PC-9 (cell line): ENCODE data around the gene SLC25A10. TPM values are rescaled to one million over a fixed set of nuclear protein-coding genes. Genes with fewer than 3 reads are reported as not detected.
"Not testable (repeated sequence)": the region's sequence is repeated elsewhere in the genome, so short reads cannot be mapped to it uniquely, and the experiment has no call there.

Experiments
- BruUV-seq: library from RNA; stranded (reverse); fragments of 400-500 nt; replicated peaks from 2 replicates; lab custom pipeline; 2021; lab: Mats Ljungman, UMichigan
- CTCF ChIA-PET: fragments of 300-600 bp; sonication (Branson Sonifier 250); formaldehyde crosslinking; loops from one replicate; lab custom pipeline; 2022; ENCODE audit warnings: antibody characterized with exemption; lab: Charles Lee
- POLR2A ChIA-PET: fragments of 300-600 bp; sonication (Branson Sonifier 250); formaldehyde crosslinking; loops from one replicate; lab custom pipeline; 2022; ENCODE audit warnings: antibody characterized with exemption; ENCODE audit not compliant: unreplicated experiment; lab: Charles Lee
- DNase-seq, 2 experiments: peaks; one replicate each; pipeline versions ENCODE4 v3.0.0 to v3.0.0-alpha.2; 2015 to 2022; ENCODE audit warnings: mixed read lengths in 1 of 2
- H2AFZ ChIP-seq: fragments of 200-600 bp; sonication (generic); 2 replicates; pipeline ENCODE4 v1.8.1; 2017; ENCODE audit warnings: antibody characterized with exemption
- H3F3A ChIP-seq: fragments of 200-600 bp; sonication (generic); 2 replicates; pipeline ENCODE4 v1.8.1; 2017; ENCODE audit warnings: antibody characterized with exemption, mild to moderate bottlenecking, low read depth; ENCODE audit not compliant: insufficient read depth
- H3K27ac ChIP-seq: fragments of 200-600 bp; sonication (generic); 2 replicates; pipeline ENCODE4 v1.6.1; 2016; ENCODE audit warnings: mixed run types
- H3K27me3 ChIP-seq: fragments of 200-600 bp; sonication (generic); 2 replicates; pipeline ENCODE4 v1.6.1; 2016; ENCODE audit warnings: low read depth, mixed run types; ENCODE audit not compliant: insufficient read depth
- H3K36me3 ChIP-seq: fragments of 200-600 bp; sonication (generic); 2 replicates; pipeline ENCODE4 v1.6.1; 2016; ENCODE audit warnings: low read depth, mixed run types
- H3K4me1 ChIP-seq: fragments of 200-600 bp; sonication (generic); replicated peaks from 2 replicates; pipeline ENCODE4 v1.6.1; 2016; ENCODE audit warnings: mixed run types; ENCODE audit not compliant: insufficient read depth
- H3K4me2 ChIP-seq: fragments of 200-600 bp; sonication (generic); 2 replicates; pipeline ENCODE4 v1.6.1; 2017; ENCODE audit warnings: mixed run types
- H3K4me3 ChIP-seq: fragments of 200-600 bp; sonication (generic); 2 replicates; pipeline ENCODE4 v1.6.1; 2016; ENCODE audit warnings: mixed run types
- H3K79me2 ChIP-seq: fragments of 200-600 bp; sonication (generic); 2 replicates; pipeline ENCODE4 v1.6.1; 2017; ENCODE audit warnings: low read depth, mixed run types
- H3K9me2 ChIP-seq: fragments of 200-600 bp; sonication (generic); 2 replicates; pipeline ENCODE4 v1.8.1; 2017; ENCODE audit warnings: mild to moderate bottlenecking; ENCODE audit not compliant: insufficient read depth
- H3K9me3 ChIP-seq: fragments of 200-600 bp; sonication (generic); 2 replicates; pipeline ENCODE4 v1.8.1; 2016; ENCODE audit warnings: low read depth; ENCODE audit not compliant: insufficient read depth
- H4K20me1 ChIP-seq: fragments of 200-600 bp; sonication (generic); 2 replicates; pipeline ENCODE4 v1.8.1; 2017; ENCODE audit not compliant: insufficient read depth
- EZH2 ChIP-seq: fragments of 200-600 bp; sonication (generic); IDR thresholded peaks from 2 replicates; pipeline ENCODE4 v1.8.0; 2017; ENCODE audit warnings: antibody characterized with exemption, low read depth
- intact Hi-C: fragments of 100-400 bp; cut with micrococcal nuclease; formaldehyde crosslinking; loops from one replicate; pipeline ENCODE4 v1.10.0; 2022; ENCODE audit not compliant: unreplicated experiment
- total RNA-seq: library from RNA; stranded (reverse); gene quantifications from 2 replicates; pipeline ENCODE4 v1.2.3, GENCODE V29; 2021
- TF ChIP-seq, protein P1 (sequence below): fragments of 200-600 bp; sonication (generic); conservative IDR thresholded peaks from 2 replicates; pipeline ENCODE4 v1.6.1; 2017; ENCODE audit warnings: mixed run types, antibody characterized with exemption, mild to moderate bottlenecking, moderate library complexity

Gene SLC25A10
- total RNA-seq, 1 experiment from 2014 or later = 86.5 TPM

GRCh38 chr17:81737947-81738800, 26.1 kb downstream of the SLC25A10 start:
- no peak overlapping the region for H3K4me3 ChIP-seq
- ChIA-PET POLR2A (no interaction called here), CTCF (interaction anchor here (0.6 kb wide), 1 partner anchor 117 kb away, joined by 5 read pairs; no protein-coding TSS in a partner anchor)
- no peaks in the 10 kb centered on the region for H3K9me3 ChIP-seq
- H3F3A ChIP-seq = no peaks in the 10 kb centered on the region
- H3K79me2 ChIP-seq = no peaks in the 10 kb centered on the region
- no peaks in the 10 kb centered on the region for H4K20me1 ChIP-seq
- H3K4me2 ChIP-seq = no peak overlapping the region
- H3K27ac ChIP-seq = no peak overlapping the region
- no peaks in the 10 kb centered on the region for H3K9me2 ChIP-seq
- no peak for TF ChIP-seq EZH2
- TF ChIP-seq, protein P1, sequence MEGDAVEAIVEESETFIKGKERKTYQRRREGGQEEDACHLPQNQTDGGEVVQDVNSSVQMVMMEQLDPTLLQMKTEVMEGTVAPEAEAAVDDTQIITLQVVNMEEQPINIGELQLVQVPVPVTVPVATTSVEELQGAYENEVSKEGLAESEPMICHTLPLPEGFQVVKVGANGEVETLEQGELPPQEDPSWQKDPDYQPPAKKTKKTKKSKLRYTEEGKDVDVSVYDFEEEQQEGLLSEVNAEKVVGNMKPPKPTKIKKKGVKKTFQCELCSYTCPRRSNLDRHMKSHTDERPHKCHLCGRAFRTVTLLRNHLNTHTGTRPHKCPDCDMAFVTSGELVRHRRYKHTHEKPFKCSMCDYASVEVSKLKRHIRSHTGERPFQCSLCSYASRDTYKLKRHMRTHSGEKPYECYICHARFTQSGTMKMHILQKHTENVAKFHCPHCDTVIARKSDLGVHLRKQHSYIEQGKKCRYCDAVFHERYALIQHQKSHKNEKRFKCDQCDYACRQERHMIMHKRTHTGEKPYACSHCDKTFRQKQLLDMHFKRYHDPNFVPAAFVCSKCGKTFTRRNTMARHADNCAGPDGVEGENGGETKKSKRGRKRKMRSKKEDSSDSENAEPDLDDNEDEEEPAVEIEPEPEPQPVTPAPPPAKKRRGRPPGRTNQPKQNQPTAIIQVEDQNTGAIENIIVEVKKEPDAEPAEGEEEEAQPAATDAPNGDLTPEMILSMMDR = no peak
- H3K27me3 ChIP-seq = no peaks in the 10 kb centered on the region
- intact Hi-C loops = no loop called here
- no peak for DNase-seq
- H2AFZ ChIP-seq = no peak overlapping the region
- BruUV-seq = no TSS peak
- H3K36me3 ChIP-seq = no peaks in the 10 kb centered on the region
- no peaks in the 10 kb centered on the region for H3K4me1 ChIP-seq

GRCh38 chr17:81738801-81739393, 26.8 kb downstream of the SLC25A10 start:
- CTCF ChIA-PET = interaction anchor here (0.6 kb wide), 1 partner anchor 116 kb away, joined by 5 read pairs; no protein-coding TSS in a partner anchor
- POLR2A ChIA-PET = no interaction called here
- H3K4me3 ChIP-seq = no peak overlapping the region
- intact Hi-C loops = no loop called here
- no peak for TF ChIP-seq EZH2
- TF ChIP-seq, protein P1 = no peak
- H3K4me2 ChIP-seq = no peak overlapping the region
- no TSS peak for BruUV-seq
- H3K27ac ChIP-seq = no peak overlapping the region
- H3K27me3 ChIP-seq = no peaks in the 10 kb centered on the region
- no peak for DNase-seq
- no peaks in the 10 kb centered on the region for H3K4me1 ChIP-seq
- H2AFZ ChIP-seq = no peak overlapping the region
- no peaks in the 10 kb centered on the region for H3F3A ChIP-seq
- H3K9me3 ChIP-seq = no peaks in the 10 kb centered on the region
- no peaks in the 10 kb centered on the region for H4K20me1 ChIP-seq
- no peaks in the 10 kb centered on the region for H3K9me2 ChIP-seq
- H3K36me3 ChIP-seq = no peaks in the 10 kb centered on the region
- no peaks in the 10 kb centered on the region for H3K79me2 ChIP-seq

- H3F3A ChIP-seq, H3K27me3 ChIP-seq, H4K20me1 ChIP-seq, intact Hi-C loops, POLR2A ChIA-PET, BruUV-seq, H2AFZ ChIP-seq, H3K9me3 ChIP-seq, H3K27ac ChIP-seq, H3K4me2 ChIP-seq, H3K4me3 ChIP-seq, DNase-seq, H3K79me2 ChIP-seq, CTCF ChIA-PET, H3K9me2 ChIP-seq, H3K4me1 ChIP-seq, H3K36me3 ChIP-seq: not testable (repeated sequence)
These were observed 27.5 kb downstream of the SLC25A10 start for GRCh38 chr17:81739593-81739992.
